ENCODE measurements around the gene CSMD2.

Gene CSMD2

GRCh38 chr1:34029954-34030353, 135.1 kb downstream of the CSMD2 start:
- Histone ChIP-seq H3K27me3 (ENCODE audit: insufficient read depth, low read length, poor library complexity) (no peaks in the 10 kb centered on the region), H4K5ac (ENCODE audit: low read length) (no peak overlapping the region), H3K27ac (ENCODE audit: low read depth, low read length) (no peak overlapping the region), H3K4ac (ENCODE audit: low read depth, low read length) (no peak overlapping the region), H2BK120ac (ENCODE audit: low read depth, low read length) (no peak overlapping the region), H3K4me1 (ENCODE audit: control insufficient read depth, low read depth, low read length) (no peaks in the 10 kb centered on the region), H3K23ac (ENCODE audit: low read length) (no peak overlapping the region), H3K79me1 (ENCODE audit: low read length) (peaks cover 1% of the 10 kb centered on the region), H3K79me2 (ENCODE audit: control insufficient read depth, insufficient read depth, low read length) (no peaks in the 10 kb centered on the region), H3K56ac (ENCODE audit: low read length) (no peak overlapping the region), H2AK5ac (ENCODE audit: low read length) (no peak overlapping the region), H3K18ac (ENCODE audit: low read length) (no peak overlapping the region), H2BK15ac (replicated peaks; ENCODE audit: low read depth) (no peak overlapping the region), H2BK5ac (ENCODE audit: low read length) (no peak overlapping the region), H3K36me3 (ENCODE audit: control insufficient read depth, insufficient read depth, low read length) (no peaks in the 10 kb centered on the region), H4K8ac (ENCODE audit: low read depth, low read length) (no peak overlapping the region), H3K9ac (ENCODE audit: low read length) (no peak overlapping the region), H3K4me2 (ENCODE audit: low read length) (no peak overlapping the region), H3K4me3 (ENCODE audit: low read length) (no peak overlapping the region)
- DNase-seq: no peak
- WGBS (ENCODE audit: extremely low coverage, insufficient coverage, low lambda C conversion rate): no CpG with 5 or more reads among the region's 2 CpGs

- Histone ChIP-seq H2BK120ac (ENCODE audit: low read depth, low read length) (no peak overlapping the region), H3K27ac (ENCODE audit: low read depth, low read length) (no peak overlapping the region), H2AK5ac (ENCODE audit: low read length) (no peak overlapping the region), H3K4me3 (ENCODE audit: low read length) (no peak overlapping the region), H2BK15ac (replicated peaks; ENCODE audit: low read depth) (no peak overlapping the region), H3K4ac (ENCODE audit: low read depth, low read length) (no peak overlapping the region), H3K23ac (ENCODE audit: low read length) (no peak overlapping the region), H3K4me2 (ENCODE audit: low read length) (no peak overlapping the region), H3K79me1 (ENCODE audit: low read length) (peaks cover 1% of the 10 kb centered on the region), H2BK5ac (ENCODE audit: low read length) (no peak overlapping the region), H3K56ac (ENCODE audit: low read length) (no peak overlapping the region), H3K4me1 (ENCODE audit: control insufficient read depth, low read depth, low read length) (no peaks in the 10 kb centered on the region), H3K27me3 (ENCODE audit: insufficient read depth, low read length, poor library complexity) (no peaks in the 10 kb centered on the region), H3K79me2 (ENCODE audit: control insufficient read depth, insufficient read depth, low read length) (no peaks in the 10 kb centered on the region), H3K9ac (ENCODE audit: low read length) (no peak overlapping the region), H3K36me3 (ENCODE audit: control insufficient read depth, insufficient read depth, low read length) (no peaks in the 10 kb centered on the region), H3K18ac (ENCODE audit: low read length) (no peak overlapping the region), H4K8ac (ENCODE audit: low read depth, low read length) (no peak overlapping the region), H4K5ac (ENCODE audit: low read length) (no peak overlapping the region)
- no peak for DNase-seq
- WGBS (ENCODE audit: extremely low coverage, insufficient coverage, low lambda C conversion rate): no CpG with 5 or more reads among the region's 3 CpGs
These were observed 135.5 kb downstream of the CSMD2 start for GRCh38 chr1:34029515-34029914.

- no peak overlapping the region for H3K27ac ChIP-seq (ENCODE audit: low read depth, low read length)
- no peak overlapping the region for H4K8ac ChIP-seq (ENCODE audit: low read depth, low read length)
- no peak for DNase-seq
- no peaks in the 10 kb centered on the region for H3K4me1 ChIP-seq (ENCODE audit: control insufficient read depth, low read depth, low read length)
- H2BK15ac ChIP-seq (replicated peaks; ENCODE audit: low read depth): no peak overlapping the region
- no peak overlapping the region for H3K4me3 ChIP-seq (ENCODE audit: low read length)
- H2BK120ac ChIP-seq (ENCODE audit: low read depth, low read length): no peak overlapping the region
- no peak overlapping the region for H3K18ac ChIP-seq (ENCODE audit: low read length)
- H2BK5ac ChIP-seq (ENCODE audit: low read length): no peak overlapping the region
- no peaks in the 10 kb centered on the region for H3K79me2 ChIP-seq (ENCODE audit: control insufficient read depth, insufficient read depth, low read length)
- no peak overlapping the region for H3K9ac ChIP-seq (ENCODE audit: low read length)
- H3K79me1 ChIP-seq (ENCODE audit: low read length): peaks cover 1% of the 10 kb centered on the region
- H4K5ac ChIP-seq (ENCODE audit: low read length): no peak overlapping the region
- H3K4me2 ChIP-seq (ENCODE audit: low read length): no peak overlapping the region
- no peaks in the 10 kb centered on the region for H3K36me3 ChIP-seq (ENCODE audit: control insufficient read depth, insufficient read depth, low read length)
- no peak overlapping the region for H2AK5ac ChIP-seq (ENCODE audit: low read length)
- no peak overlapping the region for H3K56ac ChIP-seq (ENCODE audit: low read length)
- H3K27me3 ChIP-seq (ENCODE audit: insufficient read depth, low read length, poor library complexity): no peaks in the 10 kb centered on the region
- no CpG with 5 or more reads among the region's 11 CpGs for WGBS (ENCODE audit: extremely low coverage, insufficient coverage, low lambda C conversion rate)
- no peak overlapping the region for H3K23ac ChIP-seq (ENCODE audit: low read length)
- H3K4ac ChIP-seq (ENCODE audit: low read depth, low read length): no peak overlapping the region
These were observed 136.5 kb downstream of the CSMD2 start for GRCh38 chr1:34028381-34029055.

- no peak overlapping the region for H3K23ac ChIP-seq (ENCODE audit: low read length)
- H3K4ac ChIP-seq (ENCODE audit: low read depth, low read length): no peak overlapping the region
- H3K4me2 ChIP-seq (ENCODE audit: low read length): no peak overlapping the region
- no peak overlapping the region for H2AK5ac ChIP-seq (ENCODE audit: low read length)
- WGBS (ENCODE audit: extremely low coverage, insufficient coverage, low lambda C conversion rate): no CpG with 5 or more reads among the region's 3 CpGs
- H3K27ac ChIP-seq (ENCODE audit: low read depth, low read length): no peak overlapping the region
- no peak overlapping the region for H4K5ac ChIP-seq (ENCODE audit: low read length)
- H3K4me1 ChIP-seq (ENCODE audit: control insufficient read depth, low read depth, low read length): peaks cover 1% of the 10 kb centered on the region
- no peaks in the 10 kb centered on the region for H3K36me3 ChIP-seq (ENCODE audit: control insufficient read depth, insufficient read depth, low read length)
- no peaks in the 10 kb centered on the region for H3K79me1 ChIP-seq (ENCODE audit: low read length)
- no peaks in the 10 kb centered on the region for H3K79me2 ChIP-seq (ENCODE audit: control insufficient read depth, insufficient read depth, low read length)
- no peak overlapping the region for H3K9ac ChIP-seq (ENCODE audit: low read length)
- H3K4me3 ChIP-seq (ENCODE audit: low read length): no peak overlapping the region
- no peak overlapping the region for H3K18ac ChIP-seq (ENCODE audit: low read length)
- no peak overlapping the region for H4K8ac ChIP-seq (ENCODE audit: low read depth, low read length)
- DNase-seq: no peak
- no peak overlapping the region for H2BK120ac ChIP-seq (ENCODE audit: low read depth, low read length)
- H3K27me3 ChIP-seq (ENCODE audit: insufficient read depth, low read length, poor library complexity): no peaks in the 10 kb centered on the region
- H2BK5ac ChIP-seq (ENCODE audit: low read length): no peak overlapping the region
- H3K56ac ChIP-seq (ENCODE audit: low read length): no peak overlapping the region
- H2BK15ac ChIP-seq (replicated peaks; ENCODE audit: low read depth): no peak overlapping the region
These were observed 139.4 kb downstream of the CSMD2 start for GRCh38 chr1:34025675-34026074.

- no peaks in the 10 kb centered on the region for H3K36me3 ChIP-seq (ENCODE audit: control insufficient read depth, insufficient read depth, low read length)
- no CpG with 5 or more reads among the region's 4 CpGs for WGBS (ENCODE audit: extremely low coverage, insufficient coverage, low lambda C conversion rate)
These were observed 140.5 kb downstream of the CSMD2 start for GRCh38 chr1:34024485-34024884.

More at GRCh38 chr1:34024485-34024884, 140.5 kb downstream of the CSMD2 start:
- no peak overlapping the region for H3K27ac ChIP-seq (ENCODE audit: low read depth, low read length)
- H3K79me1 ChIP-seq (ENCODE audit: low read length): no peaks in the 10 kb centered on the region
- no peak overlapping the region for H2BK120ac ChIP-seq (ENCODE audit: low read depth, low read length)
- DNase-seq: no peak
- no peaks in the 10 kb centered on the region for H3K27me3 ChIP-seq (ENCODE audit: insufficient read depth, low read length, poor library complexity)
- H3K4ac ChIP-seq (ENCODE audit: low read depth, low read length): no peak overlapping the region
- H3K23ac ChIP-seq (ENCODE audit: low read length): no peak overlapping the region
- H3K18ac ChIP-seq (ENCODE audit: low read length): no peak overlapping the region
- no peaks in the 10 kb centered on the region for H3K79me2 ChIP-seq (ENCODE audit: control insufficient read depth, insufficient read depth, low read length)
- H3K4me2 ChIP-seq (ENCODE audit: low read length): no peak overlapping the region
- no peak overlapping the region for H2AK5ac ChIP-seq (ENCODE audit: low read length)
- no peak overlapping the region for H4K5ac ChIP-seq (ENCODE audit: low read length)
- H3K4me3 ChIP-seq (ENCODE audit: low read length): no peak overlapping the region
- H3K4me1 ChIP-seq (ENCODE audit: control insufficient read depth, low read depth, low read length): peaks cover 1% of the 10 kb centered on the region
- H3K9ac ChIP-seq (ENCODE audit: low read length): no peak overlapping the region
- H2BK15ac ChIP-seq (replicated peaks; ENCODE audit: low read depth): no peak overlapping the region
- no peak overlapping the region for H3K56ac ChIP-seq (ENCODE audit: low read length)
- no peak overlapping the region for H4K8ac ChIP-seq (ENCODE audit: low read depth, low read length)
- no peak overlapping the region for H2BK5ac ChIP-seq (ENCODE audit: low read length)

Measured in mesendoderm (in vitro differentiated cells).